Esophagus muscularis mucosa (tissue), 4 donors: ENCODE measurements around the gene XPO6. TPM values are rescaled to one million over a fixed set of nuclear protein-coding genes. Genes with fewer than 3 reads are reported as not detected.

Experiments used
- DNase-seq: peaks from one replicate; pipeline ENCODE4 v3.0.0-alpha.2; 2017; ENCODE audit errors: extremely low spot score
- H3K27ac ChIP-seq, 4 donors: fragments of 200-600 bp; sonication (generic); replicated peaks in 1 of 4; 1 replicate in 3 of 4; 2 replicates in 1 of 4; pipeline ENCODE4 v1.5.1; 2016 to 2019; ENCODE audit warnings: mild to moderate bottlenecking in 1 of 4
- H3K27me3 ChIP-seq, 4 donors: fragments of 200-600 bp; sonication (generic); one replicate each; pipeline versions ENCODE4 v1.5.1 to v1.6.0; 2016 to 2019
- H3K36me3 ChIP-seq, 4 donors: fragments of 200-600 bp; sonication (generic); one replicate each; pipeline ENCODE4 v1.5.1; 2016 to 2019
- H3K4me1 ChIP-seq, 4 donors: fragments of 200-600 bp; sonication (generic); one replicate each; pipeline ENCODE4 v1.5.1; 2016 to 2019
- H3K4me3 ChIP-seq, 4 donors: fragments of 200-600 bp; sonication (generic); 1 replicate in 2 of 4; 2 replicates in 2 of 4; pipeline ENCODE4 v1.5.1; 2016 to 2019; ENCODE audit warnings: mild to moderate bottlenecking in 4 of 4, moderate library complexity in 1 of 4
- H3K9me3 ChIP-seq, 4 donors: fragments of 200-600 bp; sonication (generic); 1 replicate in 3 of 4; 2 replicates in 1 of 4; pipeline ENCODE4 v1.5.1; 2016 to 2019
- EP300 ChIP-seq: sonication (generic); formaldehyde crosslinking; IDR thresholded peaks from one replicate; pipeline ENCODE4 v1.6.1; 2017; ENCODE audit warnings: antibody characterized with exemption
- POLR2A ChIP-seq: fragments of 450-650 bp; IDR thresholded peaks from one replicate; pipeline ENCODE4 v1.6.1; 2017; ENCODE audit warnings: antibody characterized with exemption, moderate library complexity, mild to moderate bottlenecking, low read depth
- POLR2AphosphoS5 ChIP-seq, 2 donors: sonication (generic); formaldehyde crosslinking; IDR thresholded peaks; one replicate each; pipeline ENCODE4 v1.6.1; 2017; ENCODE audit warnings: antibody characterized with exemption in 2 of 2
- WGBS: methylation state at CpG from one replicate; pipeline ENCODE4 v1.1.5; 2018; 5-methylcytosine and 5-hydroxymethylcytosine counted together
- intact Hi-C: fragments of 100-400 bp; cut with DNase I; formaldehyde crosslinking; loops from one replicate; pipeline ENCODE4 v1.15.1; 2023
- total RNA-seq, 4 donors: library from RNA; depleted of rRNA; stranded (reverse); fragments of >200 nt; gene quantifications; one replicate each; pipeline versions ENCODE4 v1.1.0 to v1.2.1, GENCODE V29; 2016
- TF ChIP-seq, protein P1 (sequence below), 3 experiments: fragments of 200-600 bp in 2 of 3; fragments of 450-650 bp in 1 of 3; sonication (generic) in 2 of 3; IDR thresholded peaks; one replicate each; pipeline ENCODE4 v1.5.1; 2017 to 2019; ENCODE audit warnings: antibody characterized with exemption in 3 of 3, mild to moderate bottlenecking in 2 of 3, moderate library complexity in 1 of 3

The XPO6 gene
- total RNA-seq, 4 donors from 2014 or later: 39.0 to 68.3 (median 51.1) TPM

DNA sequence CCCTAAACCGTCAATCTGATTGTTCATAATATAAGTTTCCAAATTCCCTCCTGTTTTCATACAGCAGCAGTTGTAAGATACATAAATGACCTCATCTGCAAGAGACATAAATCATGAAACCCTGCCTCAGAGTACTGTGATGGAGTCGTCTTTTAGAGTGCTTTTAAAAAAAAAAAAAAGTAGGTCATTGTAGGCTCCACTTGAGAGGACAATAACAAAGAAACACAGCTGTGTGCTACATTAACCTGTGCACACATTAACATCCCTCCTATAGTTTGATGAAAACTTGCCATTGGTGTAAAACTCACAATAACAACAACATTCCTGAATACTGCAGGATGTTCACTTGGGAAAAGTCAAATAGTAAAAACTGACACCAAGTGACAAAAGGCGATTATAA, 56.5 kb downstream of the XPO6 start:
- no peaks in the 10 kb centered on the region for H3K9me3 ChIP-seq
- no peak overlapping the region for H3K27ac ChIP-seq
- no peak for DNase-seq
- H3K36me3 ChIP-seq: peaks cover 28 to 60% (median 45%) of the 10 kb centered on the region in 4 donors
- no peaks in the 10 kb centered on the region for H3K27me3 ChIP-seq
- no peak for TF ChIP-seq POLR2A
- TF ChIP-seq POLR2AphosphoS5 (IDR thresholded peaks at IDR 0.05): no peak
- TF ChIP-seq EP300: no peak
- TF ChIP-seq, protein P1, sequence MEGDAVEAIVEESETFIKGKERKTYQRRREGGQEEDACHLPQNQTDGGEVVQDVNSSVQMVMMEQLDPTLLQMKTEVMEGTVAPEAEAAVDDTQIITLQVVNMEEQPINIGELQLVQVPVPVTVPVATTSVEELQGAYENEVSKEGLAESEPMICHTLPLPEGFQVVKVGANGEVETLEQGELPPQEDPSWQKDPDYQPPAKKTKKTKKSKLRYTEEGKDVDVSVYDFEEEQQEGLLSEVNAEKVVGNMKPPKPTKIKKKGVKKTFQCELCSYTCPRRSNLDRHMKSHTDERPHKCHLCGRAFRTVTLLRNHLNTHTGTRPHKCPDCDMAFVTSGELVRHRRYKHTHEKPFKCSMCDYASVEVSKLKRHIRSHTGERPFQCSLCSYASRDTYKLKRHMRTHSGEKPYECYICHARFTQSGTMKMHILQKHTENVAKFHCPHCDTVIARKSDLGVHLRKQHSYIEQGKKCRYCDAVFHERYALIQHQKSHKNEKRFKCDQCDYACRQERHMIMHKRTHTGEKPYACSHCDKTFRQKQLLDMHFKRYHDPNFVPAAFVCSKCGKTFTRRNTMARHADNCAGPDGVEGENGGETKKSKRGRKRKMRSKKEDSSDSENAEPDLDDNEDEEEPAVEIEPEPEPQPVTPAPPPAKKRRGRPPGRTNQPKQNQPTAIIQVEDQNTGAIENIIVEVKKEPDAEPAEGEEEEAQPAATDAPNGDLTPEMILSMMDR (IDR thresholded peaks at IDR 0.05): no peak
- intact Hi-C loops: no loop called here
- WGBS: 65% methylated on average over 3 of the region's 3 CpGs
- peaks cover 0 to 8% (median 7%) of the 10 kb centered on the region in 4 donors for H3K4me1 ChIP-seq
- H3K4me3 ChIP-seq: no peak overlapping the region

DNA sequence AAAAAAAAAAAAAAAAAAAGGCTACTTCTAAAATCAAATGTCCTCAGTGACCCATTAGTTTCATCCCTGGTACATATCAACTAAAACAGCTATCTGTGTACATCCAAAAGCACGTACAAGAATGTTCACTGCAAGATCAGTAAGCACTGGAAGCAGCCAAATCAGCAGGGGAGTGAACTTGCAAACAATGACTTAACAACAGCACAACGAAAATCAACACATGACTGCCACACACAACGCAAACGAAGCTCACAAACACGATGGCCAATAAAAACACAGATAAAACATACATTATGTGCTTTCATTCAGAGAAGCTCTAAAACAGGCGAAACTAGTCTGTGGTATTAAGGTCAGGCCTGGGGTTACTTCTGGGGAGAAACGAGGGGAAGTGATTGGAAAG, 60.6 kb downstream of the XPO6 start:
- H3K27me3 ChIP-seq: no peaks in the 10 kb centered on the region
- no peak overlapping the region for H3K4me3 ChIP-seq
- DNase-seq: no peak
- H3K36me3 ChIP-seq: peaks cover 42 to 92% (median 72%) of the 10 kb centered on the region in 4 donors
- TF ChIP-seq POLR2AphosphoS5 (IDR thresholded peaks at IDR 0.05) (no peak), EP300 (no peak), POLR2A (no peak)
- TF ChIP-seq, protein P1 (IDR thresholded peaks at IDR 0.05): no peak
- intact Hi-C loops: no loop called here
- no peaks in the 10 kb centered on the region for H3K9me3 ChIP-seq
- 92% methylated on average over 7 of the region's 7 CpGs for WGBS
- no peaks in the 10 kb centered on the region for H3K4me1 ChIP-seq
- no peak overlapping the region for H3K27ac ChIP-seq

DNA sequence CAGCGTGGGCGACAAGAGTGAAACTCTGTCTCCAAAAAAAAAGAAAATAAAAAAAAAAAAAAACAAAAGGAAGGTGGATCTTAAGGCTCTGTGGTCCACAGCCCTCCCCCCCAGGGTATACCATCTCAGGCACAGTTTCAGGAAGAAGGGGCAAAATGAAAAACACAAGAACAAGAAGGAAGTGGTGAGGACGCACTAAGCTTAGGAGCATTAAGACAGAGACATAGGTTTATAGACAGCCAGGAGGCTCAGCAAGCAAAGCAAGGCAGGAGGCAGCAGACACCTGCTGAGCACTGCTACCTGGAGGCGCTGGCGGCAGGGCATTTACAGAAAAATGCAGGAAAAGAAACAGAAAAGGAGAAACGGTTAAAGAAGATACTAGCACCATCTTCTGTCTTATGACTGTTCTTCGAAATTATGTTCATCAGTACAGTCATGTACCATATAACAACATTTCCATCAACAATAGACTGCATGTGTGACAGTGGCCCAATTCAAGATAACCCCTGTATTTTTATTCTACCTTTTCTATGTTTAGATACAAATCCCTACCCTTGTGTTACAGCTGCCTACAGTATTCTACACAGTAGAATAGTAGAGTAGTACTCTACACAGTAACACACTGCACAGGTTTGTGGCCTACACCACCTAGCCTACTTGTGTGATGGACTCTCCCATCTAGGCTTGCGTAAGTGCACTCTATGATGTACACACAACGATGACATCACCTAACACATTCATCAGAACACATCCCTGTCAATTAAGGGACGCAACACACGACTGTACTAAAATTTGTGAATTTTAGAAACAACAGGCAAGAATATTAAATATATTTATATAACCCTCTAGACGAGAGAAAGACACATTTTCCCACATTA, 62.5 kb downstream of the XPO6 start:
- Histone ChIP-seq H3K4me1 (no peaks in the 10 kb centered on the region), H3K9me3 (no peaks in the 10 kb centered on the region), H3K27ac (no peak overlapping the region), H3K36me3 (peaks cover 30 to 95% (median 67%) of the 10 kb centered on the region in 4 donors), H3K4me3 (no peak overlapping the region), H3K27me3 (no peaks in the 10 kb centered on the region)
- DNase-seq: no peak
- WGBS: 82% methylated on average over 12 of the region's 12 CpGs
- TF ChIP-seq POLR2A (no peak), POLR2AphosphoS5 (IDR thresholded peaks at IDR 0.05) (no peak), EP300 (no peak)
- TF ChIP-seq, protein P1 (IDR thresholded peaks at IDR 0.05): no peak
- intact Hi-C loops: no loop called here

DNA sequence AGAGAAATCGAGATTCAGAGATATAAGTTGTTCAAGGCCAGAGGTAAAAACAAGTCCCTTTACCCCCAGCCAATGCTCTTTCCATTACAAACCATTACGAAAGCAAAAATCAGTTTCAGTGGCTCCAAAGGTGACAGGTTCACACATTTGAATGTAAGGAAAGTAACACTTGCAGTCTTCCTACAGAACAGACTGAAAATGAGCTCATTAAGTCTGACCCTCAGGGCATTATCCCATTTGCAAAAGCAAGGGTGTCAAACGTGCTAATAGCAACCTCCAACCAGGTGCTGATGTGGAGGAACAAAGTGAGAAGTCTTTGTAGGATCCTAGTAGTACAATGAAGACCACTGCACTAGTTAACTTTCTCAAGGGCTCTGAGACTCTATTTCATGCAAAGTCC, 65.2 kb downstream of the XPO6 start:
- TF ChIP-seq POLR2A (no peak), POLR2AphosphoS5 (IDR thresholded peaks at IDR 0.05) (no peak), EP300 (no peak)
- TF ChIP-seq, protein P1 (IDR thresholded peaks at IDR 0.05): no peak
- H3K9me3 ChIP-seq: no peaks in the 10 kb centered on the region
- WGBS: 81% methylated on average over 3 of the region's 3 CpGs
- intact Hi-C loops: no loop called here
- DNase-seq: no peak
- H3K4me3 ChIP-seq: no peak overlapping the region
- H3K27ac ChIP-seq: no peak overlapping the region
- H3K27me3 ChIP-seq: no peaks in the 10 kb centered on the region
- peaks cover 27 to 94% (median 65%) of the 10 kb centered on the region in 4 donors for H3K36me3 ChIP-seq
- H3K4me1 ChIP-seq: peaks cover 0 to 2% (median 0%) of the 10 kb centered on the region in 4 donors
